Measurements from ENCODE around the gene EHD4.

EHD4 gene

GRCh38 chr15:41852736-41853590 is 119.4 kb downstream of the EHD4 start:
- in situ Hi-C loops (cut with HindIII; ENCODE audit: low sequenced_read_pairs) = no loop called here
- no peak for DNase-seq (ENCODE audit: low read depth)
- no peak for TF ChIP-seq CTCF (IDR thresholded peaks at IDR 0.05; ENCODE audit: low read depth, low read length, missing control alignments)
- no peak overlapping the region for H3K4me3 ChIP-seq (ENCODE audit: low read depth, low read length)

DNA sequence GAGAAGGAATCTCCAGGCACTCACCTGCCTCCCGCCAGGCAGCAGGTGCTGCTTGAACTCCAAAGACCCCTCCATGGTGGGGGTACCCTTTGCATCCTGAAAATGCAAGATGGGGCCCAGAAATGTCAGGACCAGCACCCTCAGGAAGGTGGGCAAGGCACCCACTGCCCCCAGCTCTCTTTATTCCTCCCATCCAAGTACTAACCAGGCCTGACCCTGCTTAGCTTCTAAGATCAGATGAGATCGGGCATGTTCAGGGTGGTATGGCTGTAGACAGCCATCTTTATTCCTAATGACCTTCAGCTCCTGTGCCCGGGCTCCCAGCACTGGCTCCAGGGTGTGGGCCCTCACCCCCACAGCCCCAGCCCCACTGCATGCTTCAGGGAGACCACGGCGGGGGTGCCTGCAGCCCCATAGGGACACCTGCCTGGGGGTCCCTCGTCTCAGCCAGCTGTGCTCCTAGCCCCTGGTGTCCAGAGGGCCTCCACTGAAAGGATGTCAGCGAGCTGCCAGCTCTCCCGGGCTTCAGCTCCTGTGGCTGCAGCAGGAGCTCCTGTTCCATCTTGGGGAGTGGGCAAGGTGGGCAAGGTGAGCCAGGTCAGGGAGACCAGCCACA is 120.5 kb downstream of the EHD4 start:
- no peak for TF ChIP-seq CTCF (IDR thresholded peaks at IDR 0.05; ENCODE audit: low read depth, low read length, missing control alignments)
- H3K4me3 ChIP-seq (ENCODE audit: low read depth, low read length) = no peak overlapping the region
- no peak for DNase-seq (ENCODE audit: low read depth)
- in situ Hi-C loops (cut with HindIII; ENCODE audit: low sequenced_read_pairs) = no loop called here

- DNase-seq (ENCODE audit: low read depth) = no peak
- in situ Hi-C loops (cut with HindIII; ENCODE audit: low sequenced_read_pairs) = no loop called here
- H3K4me3 ChIP-seq (ENCODE audit: low read depth, low read length) = no peak overlapping the region
- TF ChIP-seq CTCF (IDR thresholded peaks at IDR 0.05; ENCODE audit: low read depth, low read length, missing control alignments) = no peak
Observed at GRCh38 chr15:41851167-41851523, 121.2 kb downstream of the EHD4 start.

- no peak overlapping the region for H3K4me3 ChIP-seq (ENCODE audit: low read depth, low read length)
- TF ChIP-seq CTCF (IDR thresholded peaks at IDR 0.05; ENCODE audit: low read depth, low read length, missing control alignments) = no peak
- in situ Hi-C loops (cut with HindIII; ENCODE audit: low sequenced_read_pairs) = no loop called here
- no peak for DNase-seq (ENCODE audit: low read depth)
Observed at GRCh38 chr15:41850482-41851166, 121.7 kb downstream of the EHD4 start.

- no peak for TF ChIP-seq CTCF (IDR thresholded peaks at IDR 0.05; ENCODE audit: low read depth, low read length, missing control alignments)
Observed at GRCh38 chr15:41849861-41850260, 122.5 kb downstream of the EHD4 start.

GRCh38 chr15:41849204-41849603 is 123.2 kb downstream of the EHD4 start:
- in situ Hi-C loops (cut with HindIII; ENCODE audit: low sequenced_read_pairs) = no loop called here
- no peak overlapping the region for H3K4me3 ChIP-seq (ENCODE audit: low read depth, low read length)
- no peak for DNase-seq (ENCODE audit: low read depth)
- no peak for TF ChIP-seq CTCF (IDR thresholded peaks at IDR 0.05; ENCODE audit: low read depth, low read length, missing control alignments)

More at GRCh38 chr15:41849861-41850260, 122.5 kb downstream of the EHD4 start:
- H3K4me3 ChIP-seq (ENCODE audit: low read depth, low read length) = no peak overlapping the region
- DNase-seq (ENCODE audit: low read depth) = no peak
- in situ Hi-C loops (cut with HindIII; ENCODE audit: low sequenced_read_pairs) = no loop called here

All from astrocyte of the cerebellum (primary cell).